NCI-H82 treated with DMSO at 0.1 percent for 48 hours (cell line): ENCODE data around the gene DAG1.

ENCODE experiments used
- DNase-seq: peaks from one replicate; lab custom pipeline; 2025; ENCODE audit not compliant: unreplicated experiment; lab: John Stamatoyannopoulos, UW

Gene DAG1

GRCh38 chr3:49539659-49540560 is 69.8 kb downstream of the DAG1 start:
- peak; percentile 64 for DNase-seq

DNA sequence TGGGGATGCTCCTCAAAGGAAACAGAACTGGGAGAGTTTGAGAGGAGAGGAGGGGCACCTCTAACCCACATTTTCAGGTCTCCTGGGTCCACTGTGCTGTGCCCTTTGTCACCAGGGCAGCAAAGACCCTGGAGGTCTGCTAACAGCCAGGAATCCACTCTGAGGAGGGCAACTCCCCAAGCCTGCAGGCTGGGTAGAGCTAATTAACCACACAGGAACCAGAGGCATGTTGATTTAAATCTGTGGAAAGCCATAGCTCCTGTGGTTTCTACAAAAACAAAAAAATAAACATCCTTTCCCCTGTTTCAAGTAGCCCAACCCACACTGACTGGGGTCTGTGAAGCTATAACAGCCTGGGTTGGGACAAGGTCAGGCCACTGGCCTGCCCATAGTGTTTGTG is 82.0 kb downstream of the DAG1 start:
- DNase-seq, result no peak

DNA sequence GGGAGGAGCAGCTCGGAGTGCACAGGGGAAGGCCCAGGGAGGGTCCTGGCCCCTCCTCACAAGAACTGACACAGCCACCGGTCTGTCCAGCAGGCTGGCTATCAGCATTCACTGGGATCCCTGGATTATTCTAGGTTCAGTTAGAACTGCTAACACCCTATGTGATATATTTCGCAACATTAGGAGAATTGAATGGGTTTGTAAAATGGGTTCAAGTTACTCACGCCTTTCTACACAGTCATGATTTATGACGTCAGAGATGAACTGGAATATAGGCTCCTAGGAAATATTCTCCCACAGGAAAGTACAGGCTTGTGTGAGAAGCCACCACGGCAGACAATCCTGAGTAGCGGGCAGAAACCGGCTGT is 83.2 kb downstream of the DAG1 start:
- no peak for DNase-seq

DNA sequence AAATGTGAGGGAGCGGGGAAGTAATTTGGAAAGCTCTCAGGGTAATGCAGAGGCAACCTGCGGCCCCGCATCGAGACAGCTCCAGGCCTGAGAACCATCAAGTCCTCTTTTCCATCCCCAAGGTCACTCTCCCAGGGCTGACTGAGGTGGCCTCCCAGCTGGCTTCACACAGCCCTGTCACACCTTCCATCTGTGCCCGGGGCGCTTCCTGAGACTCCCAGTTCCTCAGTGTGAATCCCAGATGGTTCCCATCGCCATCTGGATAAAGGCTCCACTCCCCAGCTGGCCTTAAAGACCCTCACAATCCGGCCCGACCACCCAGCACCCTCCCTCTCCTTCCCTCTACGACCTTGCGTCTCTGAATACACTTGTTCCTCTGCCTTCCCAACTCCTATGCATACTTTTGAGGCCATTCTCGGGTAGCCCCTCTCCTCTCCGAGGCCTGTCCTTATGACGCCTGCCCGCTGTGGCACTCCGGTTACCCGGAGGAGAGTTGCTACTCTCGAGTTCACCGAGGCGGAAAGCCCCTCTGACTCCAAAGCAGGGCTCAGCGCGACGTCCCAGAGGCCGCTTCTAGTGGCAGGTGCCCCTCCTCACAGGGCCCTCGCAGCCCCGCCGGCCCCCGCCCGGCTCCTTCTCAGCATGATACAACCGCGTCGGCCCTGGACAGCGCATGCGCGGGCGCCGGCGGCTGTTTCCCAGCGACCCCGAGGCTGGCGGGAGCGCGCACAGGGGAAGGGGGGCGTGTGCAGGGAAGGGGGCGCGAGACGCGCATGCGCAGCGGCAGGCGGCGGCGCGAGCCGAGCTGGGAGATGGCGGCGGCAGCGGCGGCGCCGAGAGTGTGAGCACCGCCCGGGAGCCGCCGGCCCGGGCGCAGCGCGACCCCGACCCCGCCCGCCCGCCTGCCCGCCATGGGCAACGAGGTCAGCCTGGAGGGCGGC is 83.9 kb downstream of the DAG1 start, which contains the start of gene BSN:
TSS of gene BSN (plus strand) at position 786 of the 941 bp plus-strand sequence. CDS start at position 912, 126 bp downstream.
- DNase-seq, result peak; percentile 55

DNA sequence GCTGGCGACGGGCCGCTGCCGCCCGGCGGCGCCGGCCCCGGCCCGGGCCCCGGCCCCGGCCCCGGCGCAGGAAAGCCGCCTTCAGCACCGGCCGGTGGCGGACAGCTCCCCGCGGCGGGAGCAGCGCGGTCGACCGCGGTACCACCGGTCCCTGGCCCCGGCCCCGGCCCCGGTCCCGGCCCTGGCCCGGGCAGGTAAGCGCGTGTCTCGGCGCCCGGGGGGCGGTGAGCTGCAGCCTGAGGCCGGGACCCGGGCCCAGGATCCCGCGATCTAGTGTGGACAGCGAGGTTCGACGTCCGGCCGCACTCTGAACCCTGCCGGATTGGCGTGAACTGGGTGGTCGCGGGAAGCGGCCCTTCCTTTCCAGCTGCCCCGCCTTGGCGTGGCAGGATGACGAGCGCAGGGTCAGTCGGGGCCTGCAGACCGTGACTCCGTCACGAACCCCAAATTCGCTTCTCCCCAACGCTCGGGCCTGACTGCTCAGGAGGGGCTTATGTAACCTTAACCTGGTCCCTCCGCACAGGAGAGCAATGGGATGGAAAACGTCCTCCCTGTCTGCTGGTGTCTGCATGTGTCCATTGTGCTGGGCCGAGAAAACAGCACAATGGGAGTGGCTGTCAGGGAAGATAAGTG is 84.7 kb downstream of the DAG1 start:
- no peak for DNase-seq

- DNase-seq, result no peak
Observed at GRCh38 chr3:49556500-49557275, 86.6 kb downstream of the DAG1 start.

- no peak for DNase-seq
Observed at GRCh38 chr3:49563040-49563578, 93.0 kb downstream of the DAG1 start.

DNA sequence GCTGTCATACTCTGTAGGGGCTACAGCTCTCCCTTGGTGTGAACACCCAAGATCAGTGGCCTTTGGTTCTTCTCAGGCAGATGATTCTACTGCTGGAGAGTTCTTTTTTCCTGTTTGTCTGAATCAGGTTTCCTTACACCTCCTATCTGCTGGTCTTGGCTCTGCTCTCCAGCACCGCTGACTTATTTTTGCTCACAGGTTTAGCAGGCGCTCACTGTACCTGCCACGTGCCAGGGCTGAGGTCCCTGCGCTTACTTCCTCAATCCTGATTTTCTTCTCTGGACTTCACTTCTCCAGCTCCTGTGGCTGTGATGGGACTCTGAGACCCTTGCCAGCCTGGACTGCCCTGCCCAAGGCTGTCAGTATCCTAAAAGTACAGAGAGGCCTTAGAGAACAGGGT is 93.7 kb downstream of the DAG1 start:
- DNase-seq, result no peak

DNA sequence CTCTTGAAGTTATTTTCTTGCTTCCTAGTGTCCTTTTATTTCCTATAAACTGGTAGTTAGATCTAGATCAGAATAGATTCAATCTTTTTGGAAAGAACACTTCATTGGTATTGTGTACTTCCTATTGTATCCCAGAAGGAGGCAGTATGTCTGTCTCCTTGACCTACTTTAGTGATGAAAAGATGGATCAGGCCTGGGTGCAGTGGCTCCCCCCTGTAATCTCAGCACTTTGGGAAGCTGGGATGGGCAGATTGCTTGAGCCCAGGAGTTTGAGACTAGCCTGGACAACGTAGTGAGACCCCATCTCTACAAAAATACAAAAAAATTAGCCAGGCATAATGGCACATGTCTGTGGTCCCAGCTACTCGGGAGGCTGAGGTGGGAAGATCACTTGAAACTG is 96.2 kb downstream of the DAG1 start:
- no peak for DNase-seq

GRCh38 chr3:49567406-49567805 is 97.3 kb downstream of the DAG1 start:
- DNase-seq, result no peak

- DNase-seq, result no peak
Observed at GRCh38 chr3:49568965-49569364, 98.9 kb downstream of the DAG1 start.

- no peak for DNase-seq
Observed at GRCh38 chr3:49570028-49570654, 100.1 kb downstream of the DAG1 start.

- no peak for DNase-seq
Observed at GRCh38 chr3:49582177-49582576, 112.1 kb downstream of the DAG1 start.
